ENCODE data around the gene FGF22. TPM values are rescaled to one million over a fixed set of nuclear protein-coding genes. Genes with fewer than 3 reads are reported as not detected.
A peak's percentile ranks its signal among the peaks of the same experiment; 100 is the strongest.
"Not testable (repeated sequence)": the region's sequence is repeated elsewhere in the genome, so short reads cannot be mapped to it uniquely, and the experiment has no call there.

FGF22 gene
- total RNA-seq, 2 donors from 2014 or later, result 0.44 TPM; not detected in 1

- ATAC-seq, result no peak
- intact Hi-C loops (cut with DNase I), result no loop called here
- no peak for DNase-seq
Observed at GRCh38 chr19:619286-620002, 20.2 kb upstream of the FGF22 start.

- no peak for DNase-seq
- intact Hi-C loops (cut with DNase I), result no loop called here
- no peak for ATAC-seq
Observed at GRCh38 chr19:620166-620862, 19.4 kb upstream of the FGF22 start.

- ATAC-seq; intact Hi-C loops (cut with DNase I); DNase-seq: not testable (repeated sequence)
Observed at GRCh38 chr19:621191-621590, 18.5 kb upstream of the FGF22 start.

DNA sequence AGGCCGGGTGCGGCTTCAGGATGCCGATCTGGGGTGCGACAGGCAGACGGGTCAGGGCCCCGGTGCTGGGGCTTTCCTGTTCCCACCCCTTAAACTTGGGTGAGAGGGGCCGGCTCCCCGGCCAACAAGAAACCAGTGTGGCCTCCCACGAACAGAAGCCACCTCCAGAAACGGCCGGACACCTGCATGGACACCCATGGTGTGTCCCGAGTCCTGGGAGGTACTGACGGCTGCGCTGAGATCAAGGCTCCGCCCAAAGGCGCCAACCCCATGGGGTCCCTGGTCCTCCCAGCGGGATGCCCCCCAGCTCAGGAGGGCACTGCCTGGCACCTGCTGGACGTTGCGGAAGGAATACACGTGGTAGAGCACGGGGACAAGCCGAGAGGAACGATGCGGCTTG, 17.9 kb upstream of the FGF22 start:
- DNase-seq, result no peak
- ATAC-seq, result no peak
- intact Hi-C loops (cut with DNase I), result no loop called here

- ATAC-seq (no peak), DNase-seq (no peak)
- intact Hi-C loops (cut with DNase I), result no loop called here
Observed at GRCh38 chr19:622666-623065, 17.0 kb upstream of the FGF22 start.

GRCh38 chr19:623175-623916, 16.3 kb upstream of the FGF22 start:
- ATAC-seq (no peak), DNase-seq (no peak)
- intact Hi-C loops (cut with DNase I), result no loop called here

GRCh38 chr19:623974-624373, 15.7 kb upstream of the FGF22 start:
- DNase-seq, result no peak
- no peak for ATAC-seq
- intact Hi-C loops (cut with DNase I), result no loop called here

DNA sequence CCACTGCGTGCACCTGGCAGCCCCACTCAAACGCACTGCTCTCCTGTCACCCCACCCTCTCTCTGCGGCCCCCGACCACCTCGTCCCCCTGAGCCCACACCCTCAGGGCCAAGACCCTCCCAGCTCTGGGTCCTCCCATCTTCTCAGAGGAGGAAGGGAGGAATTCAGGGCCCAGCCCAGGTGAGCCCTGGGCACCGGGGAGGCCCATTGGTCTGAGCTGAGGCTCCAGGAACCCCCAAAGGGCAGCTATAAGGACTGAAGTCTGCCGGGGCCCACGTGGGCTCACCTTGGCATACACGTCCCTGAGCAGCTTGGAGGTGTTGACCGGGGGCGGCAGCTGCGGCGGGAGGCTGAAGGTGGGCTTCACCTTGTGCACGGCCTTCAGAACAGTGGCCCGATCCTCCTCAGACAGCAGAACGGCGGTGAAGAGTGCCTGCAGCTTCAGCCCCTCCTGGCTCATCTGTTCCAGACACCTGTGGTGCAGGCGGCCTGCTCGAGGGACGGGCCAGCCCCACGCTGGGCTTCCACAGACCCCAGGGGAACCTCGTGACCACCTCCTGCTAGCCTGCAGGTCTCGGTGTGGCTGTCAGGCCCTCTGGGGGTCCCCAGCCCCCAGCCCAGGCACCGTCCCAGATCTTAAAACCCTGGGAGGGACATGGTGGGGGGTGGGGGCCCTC, 15.1 kb upstream of the FGF22 start:
- intact Hi-C loops (cut with DNase I), result no loop called here
- no peak for ATAC-seq
- no peak for DNase-seq

- intact Hi-C loops (cut with DNase I), result no loop called here
Observed at GRCh38 chr19:625257-625656, 14.4 kb upstream of the FGF22 start.

GRCh38 chr19:626566-626965, 13.1 kb upstream of the FGF22 start:
- ATAC-seq; DNase-seq; intact Hi-C loops (cut with DNase I): not testable (repeated sequence)

More at GRCh38 chr19:625257-625656, 14.4 kb upstream of the FGF22 start:
- no peak for ATAC-seq
- DNase-seq, result no peak

DNA sequence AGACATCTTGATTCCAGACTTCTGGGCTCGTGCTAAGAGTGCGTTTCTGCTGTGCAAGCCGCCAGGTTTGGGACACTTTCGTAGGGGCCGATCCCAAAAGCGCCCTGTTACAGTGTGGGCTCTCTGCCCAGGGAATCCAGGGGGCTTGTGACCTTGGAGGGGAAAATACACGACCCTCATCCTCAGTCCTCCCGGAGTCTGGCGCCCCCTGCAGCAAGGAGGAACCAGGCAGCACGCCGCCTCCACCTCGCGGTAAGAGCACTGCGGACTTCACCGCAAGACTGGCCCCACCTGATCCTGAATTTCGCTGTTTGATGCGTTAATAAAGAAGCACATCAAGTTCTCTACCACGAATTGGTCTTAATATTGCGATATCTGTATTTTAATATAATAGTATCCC, 11.5 kb upstream of the FGF22 start:
- intact Hi-C loops (cut with DNase I), result no loop called here
- DNase-seq (no peak), ATAC-seq (no peak)

DNA sequence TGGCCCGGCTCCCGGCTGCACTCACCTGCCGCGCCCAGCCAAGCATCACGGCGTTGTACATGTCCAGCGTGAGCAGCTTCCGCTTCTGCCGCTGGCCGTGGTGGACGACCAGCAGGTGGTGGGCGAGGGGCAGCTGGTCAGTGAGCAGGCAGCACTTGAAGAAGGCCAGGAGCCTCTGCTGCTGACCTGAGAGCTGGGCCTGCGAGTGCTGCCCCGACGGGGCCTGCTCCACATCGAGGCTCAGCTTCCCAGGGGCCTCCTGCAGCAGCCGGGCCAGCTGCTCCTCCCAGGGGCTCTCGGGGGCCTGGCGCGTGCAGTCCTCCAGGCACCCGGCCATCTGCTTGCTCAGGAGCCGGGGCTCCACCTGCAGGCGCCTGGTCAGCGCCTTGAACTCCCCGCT, 10.2 kb upstream of the FGF22 start:
- intact Hi-C loops (cut with DNase I); DNase-seq; ATAC-seq: not testable (repeated sequence)

GRCh38 chr19:629961-630714, 9.5 kb upstream of the FGF22 start:
- no peak for DNase-seq
- intact Hi-C loops (cut with DNase I), result loop anchor here in 1 of 2 donors (10.0 kb wide), 1 partner anchor 45 kb away; the partner anchor contains the start of gene HCN2

GRCh38 chr19:632579-633067, 7.1 kb upstream of the FGF22 start:
- intact Hi-C loops (cut with DNase I), result loop anchor here in 1 of 2 donors (10.0 kb wide), 1 partner anchor 48 kb away; the partner anchor contains the start of gene HCN2
- DNase-seq (no peak), ATAC-seq (peak; percentile 13 to 30)

More at GRCh38 chr19:629961-630714, 9.5 kb upstream of the FGF22 start:
- ATAC-seq, result no peak

DNA sequence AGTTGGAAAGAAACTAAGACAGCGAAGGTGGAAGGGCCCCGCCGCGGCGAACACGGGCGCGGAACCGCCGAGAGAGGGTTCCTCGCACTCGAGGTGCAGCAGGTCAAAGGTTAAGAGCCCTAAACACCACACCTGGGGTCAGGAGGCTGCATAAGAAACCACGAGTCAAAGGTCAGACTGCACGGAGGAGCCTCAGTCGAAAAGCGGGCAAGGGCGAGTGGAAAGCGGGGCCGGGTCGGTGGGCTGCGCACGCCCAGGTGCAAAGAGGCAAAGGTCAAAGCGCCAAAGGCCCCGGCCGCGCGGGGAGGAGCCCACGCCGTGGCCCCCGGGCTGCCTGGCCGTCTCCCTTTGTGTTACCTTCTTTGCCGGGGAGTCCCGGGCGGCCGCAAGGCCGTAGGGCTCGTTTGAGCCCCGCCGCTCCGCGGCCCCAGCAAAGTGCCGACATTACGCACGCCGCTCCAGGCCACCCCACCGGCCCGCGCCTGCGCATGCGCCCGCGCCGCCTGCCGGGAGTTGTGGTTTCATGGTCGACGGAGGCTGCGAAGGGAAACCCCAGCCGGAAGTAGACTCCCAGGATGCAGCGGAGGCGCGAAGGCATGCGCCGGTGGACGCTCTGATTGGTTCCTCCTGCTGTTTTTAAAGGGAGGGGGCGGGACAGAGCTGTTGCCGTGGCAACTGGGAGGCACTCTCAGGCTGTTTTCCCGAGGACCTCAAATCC, 6.5 kb upstream of the FGF22 start, which contains the start of gene POLRMT:
POLRMT (minus strand) TSS at position 470 of the 718 bp plus-strand sequence; CDS start at position 445, 25 bp downstream.
- DNase-seq, result peak; percentile 99
- intact Hi-C loops (cut with DNase I), result loop anchor here in 1 of 2 donors (10.0 kb wide), 1 partner anchor 48 kb away; the partner anchor contains the start of gene HCN2

GRCh38 chr19:633786-634639, 5.7 kb upstream of the FGF22 start:
- peak in 1 of 2 donors; percentile 1 for ATAC-seq
- intact Hi-C loops (cut with DNase I), result loop anchor here in 1 of 2 donors (10.0 kb wide), 1 partner anchor 49 kb away; the partner anchor contains the start of gene HCN2
- no peak for DNase-seq

More for the DNA sequence above, 6.5 kb upstream of the FGF22 start, which contains the start of gene POLRMT:
- peak; percentile 98 to 99 for ATAC-seq

Data from left cardiac atrium (tissue), 4 donors.